GM12878 (cell line): ENCODE measurements around the gene TPSB2. TPM values are rescaled to one million over a fixed set of nuclear protein-coding genes. Genes with fewer than 3 reads are reported as not detected.
A peak's percentile ranks its signal among the peaks of the same experiment; 100 is the strongest.

Source experiments
- ATAC-seq: fragments of 200-7000 bp; cut with Tn5 transposase; 3 replicates; pipeline ENCODE4 v1.9.1; 2020; ENCODE audit warnings: mild to moderate bottlenecking, moderate library complexity
- BruUV-seq: library from RNA; stranded (reverse); fragments of 400-500 nt; replicated peaks from 2 replicates; lab custom pipeline; 2021; lab: Mats Ljungman, UMichigan
- CTCF ChIA-PET: fragments of 300-600 bp; sonication (Branson Sonifier 250); formaldehyde crosslinking; extraction: SDS; loops from one replicate; lab custom pipeline; 2021; ENCODE audit warnings: inconsistent platforms; lab: Yijun Ruan, JAX
- POLR2A ChIA-PET: fragments of 350-600 bp; formaldehyde crosslinking; extraction: SDS; loops from one replicate; lab custom pipeline; 2021; ENCODE audit warnings: inconsistent platforms; lab: Charles Lee
- RAD21 ChIA-PET: fragments of 300-600 bp; sonication (Branson Sonifier 250); formaldehyde crosslinking; loops from one replicate; lab custom pipeline; 2023; ENCODE audit warnings: antibody characterized with exemption; ENCODE audit not compliant: unreplicated experiment; lab: Charles Lee
- SMC1A ChIA-PET: fragments of 300-600 bp; sonication (Branson Sonifier 250); formaldehyde crosslinking; loops from one replicate; lab custom pipeline; 2023; ENCODE audit not compliant: unreplicated experiment, uncharacterized antibody; lab: Charles Lee
- DNase-seq: peaks from one replicate; pipeline ENCODE4 v3.0.0-alpha.2; 2011; ENCODE audit warnings: low read depth, low spot score
- FAIRE-seq: peaks from 3 replicates; lab custom pipeline; 2011; peaks lifted over from hg19 to GRCh38; lab: Jason Lieb, UNC
- H2AFZ ChIP-seq: 2 replicates; pipeline ENCODE4 v1.6.0; 2011; ENCODE audit warnings: low read depth, low read length, control low read depth; ENCODE audit not compliant: control insufficient read depth
- H3K27ac ChIP-seq: 2 replicates; pipeline ENCODE4 v1.5.1; 2011; ENCODE audit warnings: control low read depth; ENCODE audit not compliant: control insufficient read depth, insufficient read depth
- H3K27me3 ChIP-seq, 2 experiments: replicated peaks in 1 of 2; 2 replicates each; pipeline versions ENCODE4 v1.6.0 to v1.6.1; 2011; ENCODE audit warnings: low read length in 1 of 2; ENCODE audit not compliant: control insufficient read depth in 2 of 2, insufficient read depth in 2 of 2
- H3K36me3 ChIP-seq, 2 experiments: 2 replicates each; pipeline ENCODE4 v1.5.1; 2011; ENCODE audit warnings: low read length in 1 of 2; ENCODE audit not compliant: control insufficient read depth in 2 of 2, insufficient read depth in 2 of 2
- H3K4me1 ChIP-seq: 2 replicates; pipeline ENCODE4 v1.6.1; 2011; ENCODE audit warnings: mild to moderate bottlenecking, low read length, moderate library complexity, mixed read lengths; ENCODE audit not compliant: control insufficient read depth, insufficient read depth
- H3K4me2 ChIP-seq: 2 replicates; pipeline ENCODE4 v1.6.0; 2011; ENCODE audit warnings: control low read depth; ENCODE audit not compliant: control insufficient read depth, insufficient read depth
- H3K4me3 ChIP-seq: fragments of 200-600 bp; sonication (generic); 2 replicates; pipeline ENCODE4 v1.5.1; 2016
- H3K79me2 ChIP-seq: 2 replicates; pipeline ENCODE4 v1.6.0; 2011; ENCODE audit warnings: low read length; ENCODE audit not compliant: control insufficient read depth, insufficient read depth
- H3K9ac ChIP-seq: 2 replicates; pipeline ENCODE4 v1.8.0; 2011; ENCODE audit warnings: low read length, control low read depth, mixed read lengths; ENCODE audit not compliant: control insufficient read depth, insufficient read depth
- H3K9me3 ChIP-seq: replicated peaks from 3 replicates; pipeline ENCODE4 v1.5.1; 2011; ENCODE audit warnings: mild to moderate bottlenecking, low read length; ENCODE audit not compliant: control insufficient read depth, insufficient read depth
- H4K20me1 ChIP-seq: 2 replicates; pipeline ENCODE4 v1.6.0; 2011; ENCODE audit not compliant: control insufficient read depth, insufficient read depth
- PAX8 ChIP-seq: fragments of 450-650 bp; IDR thresholded peaks from 2 replicates; pipeline ENCODE4 v1.6.1; 2017; ENCODE audit warnings: mild to moderate bottlenecking, moderate library complexity
- RBBP5 ChIP-seq: fragments of 200-600 bp; sonication (generic); conservative IDR thresholded peaks from 2 replicates; pipeline ENCODE4 v1.6.1; 2016
- WGBS: methylation state at CpG from one replicate; pipeline ENCODE4 v1.1.6; 2016; ENCODE audit warnings: low lambda C conversion rate; ENCODE audit not compliant: insufficient replicate concordance, insufficient coverage; ENCODE audit errors: missing lambda C conversion rate; 5-methylcytosine and 5-hydroxymethylcytosine counted together
- in situ Hi-C: fragments of 300-500 bp; cut with MboI; formaldehyde crosslinking; loops from 9 replicates; pipeline ENCODE4 v1.14.3; 2018; ENCODE audit warnings: mixed read lengths
- intact Hi-C: fragments of 100-400 bp; cut with micrococcal nuclease; formaldehyde crosslinking; loops from one replicate; pipeline ENCODE4 v1.14.2; 2022; ENCODE audit not compliant: unreplicated experiment
- polyA plus RNA-seq, 11 experiments: library from polyadenylated mRNA; depleted of rRNA in 4 of 11; unstranded in 6 of 11; stranded (reverse) in 5 of 11; fragments of >200 nt; fragmentation: Nextera tagmentation in 4 of 11; fragmentation: Illumina TruSeq in 1 of 11; extraction: Ambion mirVana in 4 of 11; extraction: Trizol in 1 of 11; gene quantifications; 1 replicate in 1 of 11; 2 replicates in 10 of 11; pipeline versions ENCODE4 v1.2.1 to v1.2.3, GENCODE V29; 2011 to 2016; ENCODE audit warnings: inconsistent platforms in 2 of 11, missing spikeins in 2 of 11, low read depth in 1 of 11
- total RNA-seq, 4 experiments: library from RNA; depleted of rRNA in 3 of 4; stranded (reverse); fragments of >200 nt in 3 of 4; fragmentation: Illumina TruSeq in 1 of 4; extraction: Trizol in 1 of 4; gene quantifications; 2 replicates each; pipeline versions ENCODE4 v1.2.1 to v1.2.3, GENCODE V29; 2013 to 2021
- TF ChIP-seq, protein P1 (sequence below): IDR thresholded peaks from 2 replicates; pipeline ENCODE4 v1.6.1; 2011; ENCODE audit warnings: borderline replicate concordance, low read depth, mild to moderate bottlenecking, moderate library complexity, low read length; ENCODE audit not compliant: insufficient read depth, poor library complexity, severe bottlenecking

The TPSB2 gene
- total and polyA plus RNA-seq, 10 of the 15 experiments (the other 5 are each of a cell fraction or from before 2014, with no cell fraction given) = not detected

DNA sequence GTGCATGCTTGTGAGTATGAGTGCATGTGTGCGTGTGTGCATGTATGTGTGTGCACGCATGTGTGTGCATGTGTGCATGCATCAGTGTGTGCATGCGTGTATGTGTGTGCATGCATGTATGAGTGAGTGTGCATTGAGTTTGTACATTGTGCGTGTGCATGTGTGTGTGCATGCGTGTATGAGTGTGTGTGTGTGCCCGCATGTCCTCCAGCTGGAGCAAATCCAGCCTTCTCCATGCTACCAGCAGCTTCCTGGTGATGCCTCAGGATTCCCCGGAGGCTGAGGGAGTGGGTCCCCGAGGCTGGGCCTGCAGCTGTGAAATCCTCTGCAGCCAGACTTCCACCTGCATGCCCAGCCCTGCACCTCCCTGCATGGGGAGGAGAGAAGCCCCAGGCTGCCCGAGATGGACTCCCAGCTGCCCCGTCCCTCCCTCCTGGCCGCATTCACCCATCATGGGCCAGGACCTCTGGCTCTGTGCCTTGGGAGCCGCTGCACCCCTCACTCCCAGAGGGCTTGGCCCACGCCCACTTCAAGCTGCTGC, 35.2 kb upstream of the TPSB2 start:
- ATAC-seq = no peak

DNA sequence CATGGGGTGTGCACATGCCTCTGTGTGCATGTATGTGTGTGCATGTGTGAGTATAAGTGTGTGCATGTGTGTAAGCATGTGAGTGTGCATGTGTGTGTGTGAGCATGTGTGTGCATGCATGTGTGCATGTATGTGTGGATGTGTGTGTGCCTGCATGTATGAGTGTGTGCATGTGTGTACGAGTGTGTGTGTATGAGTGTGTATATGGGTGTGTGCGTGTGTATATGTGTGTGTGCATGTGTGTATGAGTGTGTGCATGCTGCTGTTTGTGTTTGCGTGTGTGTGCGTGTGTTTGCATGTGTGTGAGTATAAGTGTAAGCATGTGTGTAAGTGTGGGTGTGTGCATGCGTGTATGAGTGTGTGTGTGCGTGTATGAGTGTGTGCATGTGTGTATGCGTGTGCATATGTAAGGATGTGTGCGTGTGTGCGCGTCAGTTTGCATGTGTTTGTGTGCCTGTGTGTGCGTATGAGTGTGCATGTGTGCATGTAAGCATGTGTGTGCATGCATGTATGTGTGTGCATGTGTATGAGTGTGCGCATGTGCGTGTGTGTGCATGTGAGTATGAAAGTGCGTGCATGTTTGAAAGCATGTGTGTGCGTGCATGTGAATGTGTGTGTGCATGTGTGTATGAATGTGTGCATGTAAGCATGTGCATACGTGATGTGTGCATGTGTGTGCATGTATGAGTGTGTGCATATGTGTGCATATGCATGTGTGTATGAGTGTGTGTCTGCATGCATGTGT, 34.5 kb upstream of the TPSB2 start:
- CTCF ChIA-PET = no interaction called here

More for the DNA sequence above, 35.2 kb upstream of the TPSB2 start:
- H3K79me2 ChIP-seq = no peaks in the 10 kb centered on the region
- no peaks in the 10 kb centered on the region; a peak in 1 of 4 replicates for H3K27me3 ChIP-seq
- H3K36me3 ChIP-seq = no peaks in the 10 kb centered on the region
- H3K4me1 ChIP-seq = no peaks in the 10 kb centered on the region
- SMC1A ChIA-PET = no interaction called here
- no peak for FAIRE-seq
- no TSS peak for BruUV-seq
- in situ Hi-C loops = no loop called here
- POLR2A ChIA-PET = no interaction called here
- H3K9ac ChIP-seq = no peak overlapping the region
- TF ChIP-seq, protein P1, sequence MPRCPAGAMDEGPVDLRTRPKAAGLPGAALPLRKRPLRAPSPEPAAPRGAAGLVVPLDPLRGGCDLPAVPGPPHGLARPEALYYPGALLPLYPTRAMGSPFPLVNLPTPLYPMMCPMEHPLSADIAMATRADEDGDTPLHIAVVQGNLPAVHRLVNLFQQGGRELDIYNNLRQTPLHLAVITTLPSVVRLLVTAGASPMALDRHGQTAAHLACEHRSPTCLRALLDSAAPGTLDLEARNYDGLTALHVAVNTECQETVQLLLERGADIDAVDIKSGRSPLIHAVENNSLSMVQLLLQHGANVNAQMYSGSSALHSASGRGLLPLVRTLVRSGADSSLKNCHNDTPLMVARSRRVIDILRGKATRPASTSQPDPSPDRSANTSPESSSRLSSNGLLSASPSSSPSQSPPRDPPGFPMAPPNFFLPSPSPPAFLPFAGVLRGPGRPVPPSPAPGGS = peak; percentile 0
- no peak for TF ChIP-seq PAX8
- no peak overlapping the region for H3K4me2 ChIP-seq
- H3K9me3 ChIP-seq = no peaks in the 10 kb centered on the region
- no peak overlapping the region for H3K4me3 ChIP-seq
- no peaks in the 10 kb centered on the region for H4K20me1 ChIP-seq
- RAD21 ChIA-PET = no interaction called here
- DNase-seq = no peak
- CTCF ChIA-PET = no interaction called here
- 50% methylated on average over 13 of the region's 13 CpGs for WGBS
- H3K27ac ChIP-seq = no peak overlapping the region
- intact Hi-C loops = no loop called here
- H2AFZ ChIP-seq = no peak overlapping the region

More for the DNA sequence above, 34.5 kb upstream of the TPSB2 start:
- H3K79me2 ChIP-seq = no peaks in the 10 kb centered on the region
- H3K9ac ChIP-seq = no peak overlapping the region
- no peaks in the 10 kb centered on the region for H4K20me1 ChIP-seq
- no peak for ATAC-seq
- H3K9me3 ChIP-seq = no peaks in the 10 kb centered on the region
- no peak overlapping the region for H2AFZ ChIP-seq
- POLR2A ChIA-PET = no interaction called here
- DNase-seq = no peak
- WGBS = 69% methylated on average over 11 of the region's 16 CpGs
- H3K36me3 ChIP-seq = no peaks in the 10 kb centered on the region
- BruUV-seq = no TSS peak
- SMC1A ChIA-PET = no interaction called here
- FAIRE-seq = no peak
- H3K4me3 ChIP-seq = no peak overlapping the region
- RAD21 ChIA-PET = no interaction called here
- H3K4me2 ChIP-seq = no peak overlapping the region
- no peak for TF ChIP-seq RBBP5
- TF ChIP-seq, protein P1 = peak; percentile 51
- no peaks in the 10 kb centered on the region for H3K4me1 ChIP-seq
- in situ Hi-C loops (no loop called here), intact Hi-C loops (no loop called here)
- H3K27ac ChIP-seq = no peak overlapping the region
- no peaks in the 10 kb centered on the region; a peak in 1 of 4 replicates for H3K27me3 ChIP-seq
